Neural progenitor cell (in vitro differentiated cells): ENCODE results near the gene GMFB. TPM values are rescaled to one million over a fixed set of nuclear protein-coding genes. Genes with fewer than 3 reads are reported as not detected.
"Not testable (repeated sequence)": the region's sequence is repeated elsewhere in the genome, so short reads cannot be mapped to it uniquely, and the experiment has no call there.

ENCODE experiments used
- DNase-seq: peaks from one replicate; pipeline ENCODE4 v3.0.0-alpha.2; 2016; ENCODE audit warnings: low spot score
- H2AFZ ChIP-seq: fragments of 200-600 bp; sonication (generic); replicated peaks from 2 replicates; pipeline ENCODE4 v1.6.1; 2016; ENCODE audit warnings: antibody characterized with exemption
- H3F3A ChIP-seq: fragments of 200-600 bp; sonication (generic); 2 replicates; pipeline ENCODE4 v1.6.1; 2016; ENCODE audit warnings: antibody characterized with exemption, low read depth
- H3K27ac ChIP-seq: fragments of 200-600 bp; sonication (generic); 2 replicates; pipeline ENCODE4 v1.5.1; 2016; ENCODE audit warnings: mild to moderate bottlenecking
- H3K27me3 ChIP-seq: fragments of 200-600 bp; sonication (generic); 2 replicates; pipeline ENCODE4 v1.6.1; 2016; ENCODE audit warnings: mild to moderate bottlenecking, moderate library complexity
- H3K36me3 ChIP-seq: fragments of 200-600 bp; sonication (generic); 2 replicates; pipeline ENCODE4 v1.5.1; 2016
- H3K4me1 ChIP-seq: fragments of 200-600 bp; sonication (generic); 2 replicates; pipeline ENCODE4 v1.6.1; 2016; ENCODE audit warnings: mixed run types
- H3K4me2 ChIP-seq: fragments of 200-600 bp; sonication (generic); 2 replicates; pipeline ENCODE4 v1.6.1; 2016
- H3K4me3 ChIP-seq: fragments of 200-600 bp; sonication (generic); 2 replicates; pipeline ENCODE4 v1.5.1; 2016
- H3K79me2 ChIP-seq: fragments of 200-600 bp; sonication (generic); 2 replicates; pipeline ENCODE4 v1.6.1; 2016; ENCODE audit warnings: low read depth
- H3K9ac ChIP-seq: fragments of 200-600 bp; sonication (generic); 2 replicates; pipeline ENCODE4 v1.6.1; 2016
- H3K9me3 ChIP-seq: fragments of 200-600 bp; sonication (generic); 2 replicates; pipeline ENCODE4 v1.5.1; 2016; ENCODE audit warnings: low read depth
- H4K20me1 ChIP-seq: fragments of 200-600 bp; sonication (generic); 2 replicates; pipeline ENCODE4 v1.6.1; 2016; ENCODE audit warnings: low read depth
- H3K27ac Mint-ChIP-seq: 3 replicates; pipeline ENCODE4 v1.8.0; 2021; ENCODE audit warnings: mixed read lengths
- H3K27me3 Mint-ChIP-seq: 2 replicates; pipeline ENCODE4 v1.8.0; 2022; ENCODE audit warnings: low read depth, mild to moderate bottlenecking, inconsistent platforms, moderate library complexity, mixed read lengths; ENCODE audit not compliant: insufficient read depth
- H3K36me3 Mint-ChIP-seq: 3 replicates; pipeline ENCODE4 v1.8.0; 2021; ENCODE audit warnings: mixed read lengths
- H3K4me1 Mint-ChIP-seq: 3 replicates; pipeline ENCODE4 v1.8.0; 2021; ENCODE audit warnings: mixed read lengths
- H3K4me3 Mint-ChIP-seq: 3 replicates; pipeline ENCODE4 v1.8.0; 2021; ENCODE audit warnings: mild to moderate bottlenecking, moderate library complexity, mixed read lengths
- H3K9me3 Mint-ChIP-seq: 3 replicates; pipeline ENCODE4 v1.8.0; 2020; ENCODE audit warnings: mixed read lengths
- EZH2 ChIP-seq: fragments of 200-600 bp; sonication (generic); IDR thresholded peaks from 2 replicates; pipeline ENCODE4 v1.6.1; 2017; ENCODE audit warnings: antibody characterized with exemption, mild to moderate bottlenecking, moderate library complexity
- EZH2phosphoT487 ChIP-seq: fragments of 200-600 bp; sonication (generic); IDR thresholded peaks from 2 replicates; pipeline ENCODE4 v1.6.1; 2017; ENCODE audit warnings: antibody characterized with exemption
- total RNA-seq: library from RNA; depleted of rRNA; stranded (reverse); fragments of >200 nt; gene quantifications from 2 replicates; pipeline ENCODE4 v1.2.3, GENCODE V29; 2015; ENCODE audit warnings: low replicate concordance
- TF ChIP-seq, protein P1 (sequence below): fragments of 200-600 bp; sonication (generic); IDR thresholded peaks from 2 replicates; pipeline ENCODE4 v1.5.1; 2017; ENCODE audit warnings: antibody characterized with exemption, mild to moderate bottlenecking

The GMFB gene
- total RNA-seq, 1 donor from 2014 or later: 172 TPM

DNA sequence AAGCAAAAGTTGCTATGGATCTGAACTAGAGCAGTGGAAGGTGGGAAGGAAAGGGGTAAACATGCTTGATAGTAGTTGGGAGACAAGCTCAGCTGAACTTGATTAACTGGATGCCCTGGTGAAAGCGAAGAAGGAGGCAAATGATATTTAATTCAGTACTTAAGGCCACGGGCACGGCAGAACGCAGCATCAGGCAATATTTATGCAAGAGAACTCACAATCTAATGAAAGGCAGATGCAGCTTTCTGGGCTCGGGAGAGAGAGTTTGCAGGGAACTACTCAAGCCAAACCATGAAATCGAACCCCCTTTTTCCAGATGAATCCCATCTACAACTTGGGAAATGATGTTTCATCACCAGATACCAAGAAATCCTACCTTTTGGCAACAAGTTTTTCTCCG is 44.1 kb downstream of the GMFB start:
- no peaks in the 10 kb centered on the region for H3K9me3 ChIP-seq
- H3K27me3 Mint-ChIP-seq: peaks cover 4% of the 10 kb centered on the region
- no peak overlapping the region for H3K4me3 ChIP-seq
- no peak for DNase-seq
- H3K27me3 ChIP-seq: no peaks in the 10 kb centered on the region
- no peaks in the 10 kb centered on the region for H3K9me3 Mint-ChIP-seq
- no peak overlapping the region for H3K4me2 ChIP-seq
- H3K27ac Mint-ChIP-seq: peak overlapping the region; percentile 34
- H3K79me2 ChIP-seq: peaks cover 10% of the 10 kb centered on the region
- peaks cover 4% of the 10 kb centered on the region for H3K36me3 Mint-ChIP-seq
- no peak overlapping the region for H3K9ac ChIP-seq
- no peak overlapping the region for H3K4me3 Mint-ChIP-seq
- peaks cover 15% of the 10 kb centered on the region for H3F3A ChIP-seq
- TF ChIP-seq, protein P1, sequence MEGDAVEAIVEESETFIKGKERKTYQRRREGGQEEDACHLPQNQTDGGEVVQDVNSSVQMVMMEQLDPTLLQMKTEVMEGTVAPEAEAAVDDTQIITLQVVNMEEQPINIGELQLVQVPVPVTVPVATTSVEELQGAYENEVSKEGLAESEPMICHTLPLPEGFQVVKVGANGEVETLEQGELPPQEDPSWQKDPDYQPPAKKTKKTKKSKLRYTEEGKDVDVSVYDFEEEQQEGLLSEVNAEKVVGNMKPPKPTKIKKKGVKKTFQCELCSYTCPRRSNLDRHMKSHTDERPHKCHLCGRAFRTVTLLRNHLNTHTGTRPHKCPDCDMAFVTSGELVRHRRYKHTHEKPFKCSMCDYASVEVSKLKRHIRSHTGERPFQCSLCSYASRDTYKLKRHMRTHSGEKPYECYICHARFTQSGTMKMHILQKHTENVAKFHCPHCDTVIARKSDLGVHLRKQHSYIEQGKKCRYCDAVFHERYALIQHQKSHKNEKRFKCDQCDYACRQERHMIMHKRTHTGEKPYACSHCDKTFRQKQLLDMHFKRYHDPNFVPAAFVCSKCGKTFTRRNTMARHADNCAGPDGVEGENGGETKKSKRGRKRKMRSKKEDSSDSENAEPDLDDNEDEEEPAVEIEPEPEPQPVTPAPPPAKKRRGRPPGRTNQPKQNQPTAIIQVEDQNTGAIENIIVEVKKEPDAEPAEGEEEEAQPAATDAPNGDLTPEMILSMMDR: no peak
- no peak for TF ChIP-seq EZH2
- no peak for TF ChIP-seq EZH2phosphoT487
- H3K4me1 Mint-ChIP-seq: peaks cover 15% of the 10 kb centered on the region
- H4K20me1 ChIP-seq: no peaks in the 10 kb centered on the region
- H3K36me3 ChIP-seq: no peaks in the 10 kb centered on the region
- H2AFZ ChIP-seq: no peak overlapping the region
- H3K27ac ChIP-seq: no peak overlapping the region
- H3K4me1 ChIP-seq: peaks cover 4% of the 10 kb centered on the region

DNA sequence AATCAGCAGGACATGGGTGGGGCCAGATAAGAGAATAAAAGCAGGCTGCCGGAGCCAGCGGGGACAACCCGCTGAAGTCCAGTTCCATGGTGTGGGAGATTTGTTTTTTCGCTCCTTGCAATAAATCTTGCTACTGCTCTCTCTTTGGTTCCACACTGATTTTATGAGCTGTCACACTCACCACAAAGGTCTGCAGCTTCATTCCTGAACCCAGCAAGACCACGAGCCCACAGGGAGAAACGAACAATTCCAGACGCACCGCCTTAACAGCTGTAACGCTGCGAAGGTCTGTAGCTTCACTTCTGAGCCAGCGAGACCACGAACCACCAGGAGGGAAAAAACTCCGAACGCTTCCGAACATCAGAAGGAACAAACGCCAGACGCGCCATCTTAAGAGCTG is 44.8 kb downstream of the GMFB start:
- peaks cover 8% of the 10 kb centered on the region for H3K36me3 Mint-ChIP-seq
- H3F3A ChIP-seq: peaks cover 15% of the 10 kb centered on the region
- H3K4me2 ChIP-seq: no peak overlapping the region

DNA sequence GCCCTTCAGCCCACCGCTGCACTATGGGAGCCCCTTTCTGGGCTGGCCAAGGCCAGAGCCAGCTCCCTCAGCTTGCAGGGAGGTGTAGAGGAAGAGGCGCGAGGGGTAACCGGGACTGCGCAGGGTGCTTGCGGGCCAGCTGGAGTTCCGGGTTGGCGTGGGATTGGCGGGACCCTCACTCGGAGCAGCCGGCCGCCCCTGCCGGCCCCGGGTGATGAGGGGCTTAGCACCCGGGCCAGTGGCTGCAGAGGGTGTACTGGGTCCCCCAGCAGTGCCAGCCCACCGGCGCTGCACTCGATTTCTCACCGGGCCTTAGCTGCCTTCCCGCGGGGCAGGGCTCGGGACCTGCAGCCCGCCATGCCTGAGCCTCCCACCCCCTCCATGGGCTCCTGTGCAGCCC is 45.8 kb downstream of the GMFB start:
- peaks cover 19% of the 10 kb centered on the region for H3F3A ChIP-seq
- not testable (repeated sequence) for H3K9ac ChIP-seq, H3K4me2 ChIP-seq, H3K27ac ChIP-seq, H3K36me3 ChIP-seq, H3K4me3 ChIP-seq, H3K4me3 Mint-ChIP-seq, H4K20me1 ChIP-seq, DNase-seq, H3K27me3 ChIP-seq, H3K9me3 ChIP-seq, H3K27ac Mint-ChIP-seq, H2AFZ ChIP-seq, H3K27me3 Mint-ChIP-seq, H3K9me3 Mint-ChIP-seq
- H3K79me2 ChIP-seq: peaks cover 28% of the 10 kb centered on the region
- Mint-ChIP-seq H3K4me1 (peaks cover 25% of the 10 kb centered on the region), H3K36me3 (peaks cover 10% of the 10 kb centered on the region)
- H3K4me1 ChIP-seq: peaks cover 14% of the 10 kb centered on the region

More for the DNA sequence above, 44.8 kb downstream of the GMFB start:
- Histone ChIP-seq H3K36me3 (no peaks in the 10 kb centered on the region), H3K79me2 (peaks cover 17% of the 10 kb centered on the region), H3K9me3 (no peaks in the 10 kb centered on the region), H4K20me1 (no peaks in the 10 kb centered on the region), H3K27ac (no peak overlapping the region), H3K4me3 (no peak overlapping the region), H2AFZ (no peak overlapping the region), H3K9ac (no peak overlapping the region), H3K4me1 (peaks cover 7% of the 10 kb centered on the region), H3K27me3 (no peaks in the 10 kb centered on the region)
- Mint-ChIP-seq H3K4me1 (peaks cover 19% of the 10 kb centered on the region), H3K27ac (no peak overlapping the region), H3K27me3 (peaks cover 4% of the 10 kb centered on the region), H3K9me3 (no peaks in the 10 kb centered on the region), H3K4me3 (no peak overlapping the region)
- DNase-seq: no peak
- TF ChIP-seq EZH2phosphoT487: no peak
- TF ChIP-seq EZH2: no peak
- TF ChIP-seq, protein P1: no peak

DNA sequence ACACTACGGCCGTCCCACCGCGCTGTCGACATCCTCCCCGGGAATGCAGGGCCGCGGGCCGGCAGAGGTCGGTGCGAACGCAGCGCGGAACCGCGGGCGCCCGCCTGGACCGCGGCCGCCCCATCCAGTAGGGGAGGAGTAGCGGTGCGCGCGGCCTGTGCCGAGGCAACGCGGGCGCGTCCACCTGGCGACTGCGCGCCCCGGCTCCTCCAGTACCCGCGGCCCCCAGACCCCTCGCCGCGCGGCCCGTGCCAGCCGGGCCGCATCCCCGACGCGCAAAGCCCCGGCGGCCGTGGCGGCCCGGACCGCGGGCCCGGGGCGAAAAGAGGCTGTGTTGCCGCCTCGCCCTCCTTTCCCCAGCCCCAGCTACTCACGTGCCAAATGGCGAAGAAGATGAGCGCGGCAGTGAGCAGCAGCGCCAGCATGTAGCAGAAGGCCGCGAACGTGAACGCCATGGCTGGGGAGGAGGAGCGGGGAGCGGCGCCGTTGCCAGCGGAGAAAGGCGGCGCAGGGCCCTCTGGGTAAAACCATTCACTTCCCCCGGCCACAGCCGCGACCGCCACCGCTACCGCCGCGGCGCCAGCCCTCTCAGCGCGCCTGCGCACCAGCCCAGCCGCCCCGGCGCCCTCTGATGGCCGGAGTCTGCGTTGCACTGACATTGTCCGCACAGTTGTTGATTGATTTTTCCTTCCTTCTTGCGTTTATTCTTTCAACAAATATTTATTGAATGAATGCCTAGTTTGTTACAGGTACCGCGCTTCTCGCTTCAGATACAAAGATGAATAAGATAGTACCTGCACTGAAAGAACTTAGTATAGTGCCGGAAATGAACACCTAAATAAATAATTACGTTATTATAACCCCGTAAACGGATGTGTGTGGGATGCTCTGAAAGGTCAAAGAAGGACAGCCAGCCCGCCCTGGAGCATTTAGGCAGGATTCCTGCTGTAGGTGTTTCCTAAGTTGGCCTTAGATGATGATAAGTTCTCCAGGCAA is 47.6 kb downstream of the GMFB start, which contains the start of gene CNIH1:
CNIH1 (minus strand) TSS at position 502 of the 996 bp plus-strand sequence; CDS start at position 455, 47 bp downstream.
- H4K20me1 ChIP-seq: peaks cover 4% of the 10 kb centered on the region
- H3K36me3 ChIP-seq: no peaks in the 10 kb centered on the region
- H3K9ac ChIP-seq: peak within 1 kb of the TSS; percentile 71
- peaks cover 31% of the 10 kb centered on the region for H3K4me1 ChIP-seq
- peak within 1 kb of the TSS; percentile 88 for H3K4me2 ChIP-seq
- H3K4me3 ChIP-seq: peak within 1 kb of the TSS; percentile 91
- Mint-ChIP-seq H3K27me3 (peaks cover 4% of the 10 kb centered on the region), H3K4me1 (peaks cover 35% of the 10 kb centered on the region), H3K27ac (peak within 1 kb of the TSS; percentile 98), H3K4me3 (peak within 1 kb of the TSS; percentile 94), H3K9me3 (no peaks in the 10 kb centered on the region), H3K36me3 (peaks cover 10% of the 10 kb centered on the region)
- H3K79me2 ChIP-seq: peaks cover 45% of the 10 kb centered on the region
- H3F3A ChIP-seq: peaks cover 31% of the 10 kb centered on the region
- no peaks in the 10 kb centered on the region for H3K27me3 ChIP-seq
- H2AFZ ChIP-seq: peak within 1 kb of the TSS; percentile 78
- TF ChIP-seq, protein P1: peak; percentile 93
- TF ChIP-seq EZH2phosphoT487 (no peak), EZH2 (peak; percentile 36)
- peak; percentile 97 for DNase-seq
- H3K27ac ChIP-seq: peak within 1 kb of the TSS; percentile 97
- H3K9me3 ChIP-seq: no peaks in the 10 kb centered on the region
